GM18502 (cell line): ENCODE results near the gene IRF1.
"Not testable (repeated sequence)": the region's sequence is repeated elsewhere in the genome, so short reads cannot be mapped to it uniquely, and the experiment has no call there.

Experiments used
- ATAC-seq: cut with Tn5 transposase; IDR thresholded peaks from one replicate; pipeline ENCODE4 v1.9.1; 2021; ENCODE audit warnings: mild to moderate bottlenecking; ENCODE audit not compliant: unreplicated experiment, poor library complexity

Gene IRF1

GRCh38 chr5:132487841-132488555 lies 2.6 kb downstream of the IRF1 start:
- ATAC-seq: no peak

GRCh38 chr5:132487095-132487428 lies 3.5 kb downstream of the IRF1 start:
- ATAC-seq: no peak

GRCh38 chr5:132486318-132487094 lies 4.1 kb downstream of the IRF1 start:
- ATAC-seq: no peak

GRCh38 chr5:132485641-132486317 lies 4.8 kb downstream of the IRF1 start:
- no peak for ATAC-seq

GRCh38 chr5:132484876-132485640 lies 5.5 kb downstream of the IRF1 start:
- ATAC-seq: not testable (repeated sequence)

- ATAC-seq: no peak
These were observed 6.2 kb downstream of the IRF1 start for GRCh38 chr5:132484391-132484725.

- ATAC-seq: no peak
These were observed 6.7 kb downstream of the IRF1 start for GRCh38 chr5:132483661-132484390.

- ATAC-seq: no peak
These were observed 7.5 kb downstream of the IRF1 start for GRCh38 chr5:132483101-132483500.

- ATAC-seq: no peak
These were observed 8.9 kb downstream of the IRF1 start for GRCh38 chr5:132481596-132482211.

- no peak for ATAC-seq
These were observed 9.5 kb downstream of the IRF1 start for GRCh38 chr5:132480893-132481595.

GRCh38 chr5:132480546-132480892 lies 10.1 kb downstream of the IRF1 start:
- ATAC-seq: no peak

- no peak for ATAC-seq
These were observed 10.5 kb downstream of the IRF1 start for GRCh38 chr5:132480042-132480441.

- no peak for ATAC-seq
These were observed 11.2 kb downstream of the IRF1 start for GRCh38 chr5:132479111-132479951.

GRCh38 chr5:132478366-132478871 lies 12.2 kb downstream of the IRF1 start:
- ATAC-seq: no peak

- no peak for ATAC-seq
These were observed 12.7 kb downstream of the IRF1 start for GRCh38 chr5:132477784-132478365.

GRCh38 chr5:132476876-132477781 lies 13.4 kb downstream of the IRF1 start:
- ATAC-seq: no peak
